ENCODE data around the gene GPN1. TPM values are rescaled to one million over a fixed set of nuclear protein-coding genes. Genes with fewer than 3 reads are reported as not detected.

Gene GPN1
- total RNA-seq, 3 donors from 2014 or later (not counting 1 experiment from before 2014, with no cell fraction given), result 31.5 to 36.1 (median 34.9) TPM

DNA sequence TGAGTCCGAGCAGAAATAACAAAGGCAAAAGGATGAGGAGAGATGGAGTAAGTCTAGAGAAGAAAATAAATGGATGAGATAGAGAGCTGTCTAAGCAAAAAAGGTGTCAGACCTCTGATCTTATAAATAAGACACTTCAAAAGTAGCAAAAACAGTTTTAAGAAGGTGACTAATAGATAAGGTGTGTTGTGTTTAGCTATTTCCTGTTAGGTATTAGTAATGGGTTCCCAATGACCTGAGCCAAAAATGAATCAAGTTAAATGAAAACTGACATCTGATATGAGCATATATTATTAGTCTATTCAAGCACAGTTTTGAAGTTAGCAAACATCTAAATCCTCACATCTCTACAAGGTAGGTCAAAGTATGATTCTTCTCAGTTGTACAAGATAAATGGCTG lies 23.9 kb downstream of the GPN1 start:
- Mint-ChIP-seq H3K27ac (no peak overlapping the region), H3K4me3 (no peak overlapping the region), H3K36me3 (peaks cover 26% of the 10 kb centered on the region), H3K27me3 (ENCODE audit: low read depth in 2 of 2) (no peaks in the 10 kb centered on the region), H3K4me1 (peaks cover 0 to 7% of the 10 kb centered on the region in 2 donors), H3K9me3 (no peaks in the 10 kb centered on the region)
- intact Hi-C loops (cut with micrococcal nuclease), result no loop called here
- Histone ChIP-seq H3K9me3 (ENCODE audit: control insufficient read depth, insufficient read depth, low read length) (no peaks in the 10 kb centered on the region), H3K27ac (ENCODE audit: low read length) (no peak overlapping the region), H3K27me3 (ENCODE audit: control insufficient read depth, insufficient read depth, low read length) (no peaks in the 10 kb centered on the region), H3K36me3 (ENCODE audit: control insufficient read depth, insufficient read depth, low read length) (peaks cover 81% of the 10 kb centered on the region), H3K4me3 (ENCODE audit: low read length) (no peak overlapping the region), H3K4me1 (ENCODE audit: control insufficient read depth, insufficient read depth, low read length) (no peaks in the 10 kb centered on the region)
- ATAC-seq (no peak), DNase-seq (no peak)
- 100% methylated on average over 1 of the region's 1 CpG for WGBS (ENCODE audit: insufficient coverage)
- TF ChIP-seq, protein P1, sequence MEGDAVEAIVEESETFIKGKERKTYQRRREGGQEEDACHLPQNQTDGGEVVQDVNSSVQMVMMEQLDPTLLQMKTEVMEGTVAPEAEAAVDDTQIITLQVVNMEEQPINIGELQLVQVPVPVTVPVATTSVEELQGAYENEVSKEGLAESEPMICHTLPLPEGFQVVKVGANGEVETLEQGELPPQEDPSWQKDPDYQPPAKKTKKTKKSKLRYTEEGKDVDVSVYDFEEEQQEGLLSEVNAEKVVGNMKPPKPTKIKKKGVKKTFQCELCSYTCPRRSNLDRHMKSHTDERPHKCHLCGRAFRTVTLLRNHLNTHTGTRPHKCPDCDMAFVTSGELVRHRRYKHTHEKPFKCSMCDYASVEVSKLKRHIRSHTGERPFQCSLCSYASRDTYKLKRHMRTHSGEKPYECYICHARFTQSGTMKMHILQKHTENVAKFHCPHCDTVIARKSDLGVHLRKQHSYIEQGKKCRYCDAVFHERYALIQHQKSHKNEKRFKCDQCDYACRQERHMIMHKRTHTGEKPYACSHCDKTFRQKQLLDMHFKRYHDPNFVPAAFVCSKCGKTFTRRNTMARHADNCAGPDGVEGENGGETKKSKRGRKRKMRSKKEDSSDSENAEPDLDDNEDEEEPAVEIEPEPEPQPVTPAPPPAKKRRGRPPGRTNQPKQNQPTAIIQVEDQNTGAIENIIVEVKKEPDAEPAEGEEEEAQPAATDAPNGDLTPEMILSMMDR (IDR thresholded peaks at IDR 0.05), result no peak

DNA sequence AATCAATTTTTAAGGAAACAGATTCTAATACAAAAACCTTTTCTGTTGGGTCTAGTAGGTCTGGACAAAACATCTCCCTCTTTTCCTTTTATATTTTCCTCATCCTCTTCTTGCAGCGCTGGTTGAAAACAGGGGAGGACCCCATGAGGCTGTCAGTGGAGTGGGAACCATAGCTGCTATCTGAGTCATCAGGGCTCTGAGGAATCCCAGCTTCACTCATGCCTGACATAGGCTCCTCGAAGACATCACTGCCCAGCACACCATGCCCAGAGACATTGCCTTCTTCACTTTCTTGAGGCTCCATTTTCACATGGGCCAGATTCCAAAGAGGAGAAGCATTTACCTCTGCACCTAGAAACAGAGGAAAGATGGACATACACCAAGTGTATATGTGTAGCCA lies 24.5 kb downstream of the GPN1 start:
- no peaks in the 10 kb centered on the region for H3K27me3 Mint-ChIP-seq (ENCODE audit: low read depth in 2 of 2)
- 97% methylated on average over 2 of the region's 2 CpGs for WGBS (ENCODE audit: insufficient coverage)
- peaks cover 25% of the 10 kb centered on the region for H3K36me3 Mint-ChIP-seq
- peaks cover 75% of the 10 kb centered on the region for H3K36me3 ChIP-seq (ENCODE audit: control insufficient read depth, insufficient read depth, low read length)
- H3K4me3 ChIP-seq (ENCODE audit: low read length), result no peak overlapping the region
- peak overlapping the region; percentile 5 to 85 for H3K27ac Mint-ChIP-seq
- no peak overlapping the region for H3K4me3 Mint-ChIP-seq
- H3K9me3 ChIP-seq (ENCODE audit: control insufficient read depth, insufficient read depth, low read length), result no peaks in the 10 kb centered on the region
- TF ChIP-seq, protein P1 (IDR thresholded peaks at IDR 0.05), result no peak
- H3K4me1 Mint-ChIP-seq, result peaks cover 0 to 7% of the 10 kb centered on the region in 2 donors
- intact Hi-C loops (cut with micrococcal nuclease), result no loop called here
- no peak overlapping the region for H3K27ac ChIP-seq (ENCODE audit: low read length)
- H3K4me1 ChIP-seq (ENCODE audit: control insufficient read depth, insufficient read depth, low read length), result no peaks in the 10 kb centered on the region
- ATAC-seq (no peak), DNase-seq (no peak)
- no peaks in the 10 kb centered on the region for H3K9me3 Mint-ChIP-seq
- no peaks in the 10 kb centered on the region for H3K27me3 ChIP-seq (ENCODE audit: control insufficient read depth, insufficient read depth, low read length)

DNA sequence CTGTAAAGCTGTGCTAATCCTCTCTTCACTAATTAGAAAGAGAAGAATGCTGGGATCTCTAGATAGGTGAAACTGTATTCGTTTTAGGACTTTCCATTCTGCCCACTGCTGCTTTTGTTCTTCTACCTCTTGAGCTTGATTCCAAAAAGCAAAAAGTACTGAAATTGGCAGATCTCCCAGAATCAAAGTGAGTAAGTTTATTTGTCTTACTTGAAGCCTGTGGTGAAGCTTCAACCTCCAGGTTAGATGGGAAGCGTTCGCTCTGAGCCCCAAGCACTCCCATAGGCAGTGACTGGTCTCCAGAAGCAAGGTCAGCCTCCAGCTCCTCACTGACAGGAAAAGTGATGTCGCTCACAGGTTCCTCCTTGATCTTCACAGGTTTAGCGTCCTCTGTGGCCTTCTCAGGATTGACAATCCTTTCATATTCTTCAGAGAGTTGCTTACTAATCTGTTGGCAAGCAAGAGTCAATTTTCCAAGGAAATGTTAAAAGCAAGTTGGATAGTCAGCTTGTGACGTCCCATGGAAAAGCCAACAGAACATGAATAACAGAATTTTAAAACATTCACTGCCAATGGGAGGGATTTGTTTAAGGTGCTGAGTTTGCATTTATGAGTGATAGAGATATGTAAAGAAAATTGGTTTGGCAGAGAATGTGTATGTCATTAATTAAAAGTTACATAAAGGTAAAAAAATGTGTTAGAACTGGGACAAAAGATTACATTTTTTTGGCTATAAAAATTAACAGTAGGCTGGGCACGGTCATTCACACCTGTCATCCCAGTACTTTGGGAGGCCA lies 26.5 kb downstream of the GPN1 start:
- Mint-ChIP-seq H3K9me3 (no peaks in the 10 kb centered on the region), H3K27ac (no peak overlapping the region), H3K4me1 (peaks cover 0 to 19% of the 10 kb centered on the region in 2 donors), H3K27me3 (ENCODE audit: low read depth in 2 of 2) (no peaks in the 10 kb centered on the region), H3K4me3 (no peak overlapping the region), H3K36me3 (peaks cover 17% of the 10 kb centered on the region)
- H3K27me3 ChIP-seq (ENCODE audit: control insufficient read depth, insufficient read depth, low read length), result no peaks in the 10 kb centered on the region
- ATAC-seq (no peak), DNase-seq (no peak)
- no peak overlapping the region for H3K27ac ChIP-seq (ENCODE audit: low read length)
- H3K4me1 ChIP-seq (ENCODE audit: control insufficient read depth, insufficient read depth, low read length), result no peaks in the 10 kb centered on the region
- WGBS (ENCODE audit: insufficient coverage), result 97% methylated on average over 7 of the region's 7 CpGs
- peaks cover 77% of the 10 kb centered on the region for H3K36me3 ChIP-seq (ENCODE audit: control insufficient read depth, insufficient read depth, low read length)
- TF ChIP-seq, protein P1 (IDR thresholded peaks at IDR 0.05), result no peak
- intact Hi-C loops (cut with micrococcal nuclease), result no loop called here
- no peaks in the 10 kb centered on the region for H3K9me3 ChIP-seq (ENCODE audit: control insufficient read depth, insufficient read depth, low read length)
- no peak overlapping the region for H3K4me3 ChIP-seq (ENCODE audit: low read length)
